GM06990 (cell line): ENCODE data around the gene NDUFB7.

Experiments used
- DNase-seq: peaks from one replicate; pipeline ENCODE4 v3.0.0-alpha.2; 2011; ENCODE audit not compliant: insufficient read length; ENCODE audit errors: extremely low read depth
- H3K27me3 ChIP-seq: replicated peaks from 2 replicates; pipeline ENCODE4 v1.6.0; 2011; ENCODE audit warnings: low read length; ENCODE audit not compliant: control insufficient read depth, insufficient read depth
- H3K36me3 ChIP-seq: 2 replicates; pipeline ENCODE4 v1.5.1; 2011; ENCODE audit warnings: low read length; ENCODE audit not compliant: control insufficient read depth, insufficient read depth
- H3K4me3 ChIP-seq: replicated peaks from 2 replicates; pipeline ENCODE4 v1.5.1; 2011; ENCODE audit warnings: low read depth, mild to moderate bottlenecking, control low read depth, low read length
- TF ChIP-seq, protein P1 (sequence below): IDR thresholded peaks from 2 replicates; pipeline ENCODE4 v1.5.1; 2011; ENCODE audit warnings: low read length, control low read depth, mild to moderate bottlenecking, inconsistent platforms; ENCODE audit not compliant: insufficient read depth, poor library complexity, severe bottlenecking

NDUFB7 gene

DNA sequence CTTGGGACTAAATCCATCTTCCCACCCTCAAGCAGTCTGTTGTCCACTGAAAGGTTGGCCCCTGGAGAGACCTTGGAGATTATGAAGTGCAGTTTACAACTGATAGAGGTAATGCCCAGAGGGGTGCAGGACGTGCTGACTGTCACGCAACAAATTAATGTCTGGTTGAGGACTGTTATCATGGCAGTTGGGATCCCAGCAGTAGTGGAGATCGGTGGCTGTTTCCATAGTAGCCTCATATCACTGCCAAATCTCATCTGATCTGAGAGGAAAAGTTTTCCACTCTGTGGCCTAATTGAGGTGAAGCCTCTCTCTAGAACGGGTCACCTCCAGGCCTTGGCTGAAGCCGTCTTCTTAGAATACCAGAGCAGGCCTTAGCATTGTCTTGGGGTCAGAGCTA lies 38.4 kb downstream of the NDUFB7 start:
- TF ChIP-seq, protein P1, sequence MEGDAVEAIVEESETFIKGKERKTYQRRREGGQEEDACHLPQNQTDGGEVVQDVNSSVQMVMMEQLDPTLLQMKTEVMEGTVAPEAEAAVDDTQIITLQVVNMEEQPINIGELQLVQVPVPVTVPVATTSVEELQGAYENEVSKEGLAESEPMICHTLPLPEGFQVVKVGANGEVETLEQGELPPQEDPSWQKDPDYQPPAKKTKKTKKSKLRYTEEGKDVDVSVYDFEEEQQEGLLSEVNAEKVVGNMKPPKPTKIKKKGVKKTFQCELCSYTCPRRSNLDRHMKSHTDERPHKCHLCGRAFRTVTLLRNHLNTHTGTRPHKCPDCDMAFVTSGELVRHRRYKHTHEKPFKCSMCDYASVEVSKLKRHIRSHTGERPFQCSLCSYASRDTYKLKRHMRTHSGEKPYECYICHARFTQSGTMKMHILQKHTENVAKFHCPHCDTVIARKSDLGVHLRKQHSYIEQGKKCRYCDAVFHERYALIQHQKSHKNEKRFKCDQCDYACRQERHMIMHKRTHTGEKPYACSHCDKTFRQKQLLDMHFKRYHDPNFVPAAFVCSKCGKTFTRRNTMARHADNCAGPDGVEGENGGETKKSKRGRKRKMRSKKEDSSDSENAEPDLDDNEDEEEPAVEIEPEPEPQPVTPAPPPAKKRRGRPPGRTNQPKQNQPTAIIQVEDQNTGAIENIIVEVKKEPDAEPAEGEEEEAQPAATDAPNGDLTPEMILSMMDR = no peak
- Histone ChIP-seq H3K4me3 (no peak overlapping the region), H3K36me3 (no peaks in the 10 kb centered on the region; the same call in 1 of the 2 replicates), H3K27me3 (no peaks in the 10 kb centered on the region)
- DNase-seq = no peak

DNA sequence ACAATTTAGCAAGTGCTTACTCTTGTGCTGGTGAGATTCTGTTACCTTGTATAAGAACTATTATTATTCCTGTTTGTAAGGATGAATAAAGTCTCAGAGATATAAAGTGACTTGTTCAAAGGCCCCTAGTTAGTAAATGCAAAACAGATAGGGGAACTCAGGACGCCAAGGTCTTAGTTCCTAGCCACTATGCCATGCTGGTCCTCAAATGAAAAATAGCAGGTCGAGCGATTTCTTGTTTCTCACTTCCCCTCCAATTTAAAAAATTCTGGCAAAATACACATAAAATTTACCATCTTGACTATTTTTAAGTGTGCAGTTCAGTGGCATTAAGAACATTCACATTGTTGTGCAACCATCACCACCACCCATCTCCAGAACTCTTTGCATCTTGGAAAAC lies 41.4 kb downstream of the NDUFB7 start:
- Histone ChIP-seq H3K36me3 (no peaks in the 10 kb centered on the region; the same call in 1 of the 2 replicates), H3K4me3 (peak overlapping the region; percentile 95), H3K27me3 (no peaks in the 10 kb centered on the region)
- no peak for DNase-seq
- TF ChIP-seq, protein P1 = no peak

DNA sequence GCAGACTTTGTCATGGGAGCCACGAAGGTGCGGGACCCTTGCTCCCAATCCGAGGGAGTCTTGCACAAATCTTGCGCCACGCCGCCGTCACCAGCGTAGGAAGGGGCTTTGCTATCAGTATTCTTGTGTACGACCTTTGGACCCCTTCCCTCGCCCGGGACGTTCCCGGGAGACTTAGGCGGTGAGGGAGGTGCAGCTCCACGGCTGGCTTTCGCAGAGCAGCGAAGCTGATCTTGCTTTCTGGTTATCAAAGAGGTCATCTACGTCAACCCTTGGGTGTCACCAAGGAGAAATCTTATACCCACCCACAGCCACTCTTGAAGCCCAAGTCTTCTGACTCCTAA lies 41.9 kb downstream of the NDUFB7 start:
- TF ChIP-seq, protein P1 = no peak
- peak overlapping the region; percentile 95 for H3K4me3 ChIP-seq
- H3K36me3 ChIP-seq = no peaks in the 10 kb centered on the region; the same call in 1 of the 2 replicates
- no peak for DNase-seq
- H3K27me3 ChIP-seq = no peaks in the 10 kb centered on the region

DNA sequence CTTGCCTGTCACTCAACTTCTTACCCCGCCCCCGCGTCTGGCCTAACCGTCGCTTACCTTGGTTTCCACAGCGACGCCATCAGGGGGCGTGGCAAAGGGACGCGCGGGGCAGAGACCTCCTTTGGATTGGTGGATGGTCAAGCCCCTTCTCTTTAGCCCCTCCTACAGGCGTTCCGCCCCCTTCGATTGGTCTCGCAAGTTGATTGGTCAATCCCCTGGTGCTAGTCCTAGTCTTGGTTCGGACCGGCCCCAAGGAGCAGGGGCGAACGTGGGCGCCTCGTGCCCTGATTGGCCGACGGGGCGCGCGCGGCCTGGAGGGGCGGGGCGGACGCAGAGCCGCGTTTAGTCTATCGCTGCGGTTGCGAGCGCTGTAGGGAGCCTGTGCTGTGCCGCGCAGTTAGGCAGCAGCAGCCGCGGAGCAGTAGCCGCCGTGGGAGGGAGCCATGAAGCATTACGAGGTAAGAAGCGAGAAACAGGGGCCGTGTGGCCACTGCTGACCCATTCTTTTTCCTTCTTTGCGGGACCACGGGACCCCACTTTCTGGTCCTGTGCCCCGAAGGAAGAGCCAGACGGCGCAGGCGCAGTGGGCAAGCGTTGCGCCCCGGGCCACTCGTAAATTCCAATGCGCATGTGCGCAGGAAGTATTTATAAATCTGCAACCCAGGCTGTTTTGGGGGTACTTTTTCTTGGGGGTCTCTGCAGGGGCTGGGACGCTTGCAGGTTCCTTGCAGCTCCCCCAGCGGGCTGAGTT lies 42.4 kb downstream of the NDUFB7 start, which contains the start of gene TECR:
TECR (plus strand) TSS at position 341 of the 751 bp plus-strand sequence; CDS start at position 444, 103 bp downstream.
- H3K27me3 ChIP-seq = no peaks in the 10 kb centered on the region
- no peaks in the 10 kb centered on the region for H3K36me3 ChIP-seq
- TF ChIP-seq, protein P1 = no peak
- peak within 1 kb of the TSS; percentile 95 for H3K4me3 ChIP-seq
- peak; percentile 99 for DNase-seq

DNA sequence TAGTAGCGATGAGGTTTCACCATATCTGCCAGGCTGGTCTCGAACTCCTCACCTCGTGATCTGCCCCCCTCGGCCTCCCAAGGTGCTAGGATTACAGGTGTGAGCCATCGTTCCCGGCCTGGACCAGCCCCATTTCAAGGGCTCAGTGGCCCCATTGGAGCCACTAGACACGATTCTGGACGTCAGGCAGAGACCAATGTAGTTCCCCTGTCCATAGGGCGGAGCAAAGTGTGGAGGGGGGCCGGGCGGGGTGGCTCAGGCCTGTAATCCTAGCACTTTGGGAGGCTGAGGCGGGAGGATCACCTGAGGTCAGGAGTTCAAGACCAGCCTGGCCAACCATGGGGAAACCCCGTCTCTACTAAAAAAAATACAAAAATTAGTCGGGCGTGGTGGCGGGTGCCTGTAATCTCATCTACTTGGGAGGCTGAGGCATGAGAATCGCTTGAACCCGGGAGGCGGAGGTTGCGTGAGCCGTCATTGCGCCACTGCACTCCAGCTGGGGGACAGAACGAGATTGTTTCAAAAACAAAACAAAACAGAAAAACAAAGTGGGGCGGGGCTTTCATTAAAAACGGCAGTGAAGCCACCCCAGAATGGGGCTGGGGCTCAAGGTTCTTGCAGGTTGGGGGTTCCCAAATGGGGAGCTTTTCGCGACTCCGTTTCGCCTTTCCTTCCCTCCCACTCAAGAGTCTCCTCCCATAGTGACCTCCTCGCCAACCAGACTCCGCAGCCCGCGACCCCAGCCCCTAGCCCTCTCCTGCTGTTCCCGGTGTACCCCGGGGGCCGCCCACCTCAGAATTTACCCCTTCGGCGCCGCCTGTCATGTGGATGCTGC lies 43.2 kb downstream of the NDUFB7 start:
- Histone ChIP-seq H3K27me3 (no peaks in the 10 kb centered on the region), H3K36me3 (no peaks in the 10 kb centered on the region), H3K4me3 (peak overlapping the region; percentile 66)
- TF ChIP-seq, protein P1 = no peak
- no peak for DNase-seq
